Trophoblast cell (in vitro differentiated cells and primary cell): ENCODE data around the gene CNNM4.

Experiments
- DNase-seq, 2 donors: peaks; one replicate each; pipeline ENCODE4 v3.0.0-alpha.2; 2016
- H2AFZ ChIP-seq: 2 replicates; pipeline ENCODE4 v1.6.1; 2013; ENCODE audit warnings: low read length, moderate library complexity, mild to moderate bottlenecking; ENCODE audit not compliant: insufficient read depth, poor library complexity
- H2AK5ac ChIP-seq: 2 replicates; pipeline ENCODE4 v1.6.1; 2013; ENCODE audit warnings: mild to moderate bottlenecking, low read length
- H2BK120ac ChIP-seq: 2 replicates; pipeline ENCODE4 v1.6.1; 2013; ENCODE audit warnings: low read length, mild to moderate bottlenecking, moderate library complexity; ENCODE audit not compliant: insufficient read depth, poor library complexity
- H2BK12ac ChIP-seq: 2 replicates; pipeline ENCODE4 v1.6.1; 2013; ENCODE audit warnings: mild to moderate bottlenecking, low read length, moderate library complexity
- H2BK5ac ChIP-seq: 2 replicates; pipeline ENCODE4 v1.6.1; 2013; ENCODE audit warnings: low read length, low read depth, moderate library complexity, mild to moderate bottlenecking; ENCODE audit not compliant: poor library complexity
- H3K14ac ChIP-seq: 2 replicates; pipeline ENCODE4 v1.6.1; 2013; ENCODE audit warnings: mild to moderate bottlenecking, low read length
- H3K18ac ChIP-seq: 2 replicates; pipeline ENCODE4 v1.6.1; 2013; ENCODE audit warnings: mild to moderate bottlenecking, low read length
- H3K23ac ChIP-seq: 2 replicates; pipeline ENCODE4 v1.6.1; 2013; ENCODE audit warnings: low read length
- H3K27ac ChIP-seq: 2 replicates; pipeline ENCODE4 v1.5.1; 2013; ENCODE audit warnings: low read depth, mild to moderate bottlenecking, inconsistent platforms, low read length, moderate library complexity
- H3K27me3 ChIP-seq: 2 replicates; pipeline ENCODE4 v1.6.1; 2013; ENCODE audit warnings: inconsistent platforms, mild to moderate bottlenecking, low read length, moderate library complexity; ENCODE audit not compliant: insufficient read depth
- H3K36me3 ChIP-seq, 2 experiments: 1 replicate in 1 of 2; 2 replicates in 1 of 2; pipeline ENCODE4 v1.6.1; 2013; ENCODE audit warnings: low read length in 2 of 2, mild to moderate bottlenecking in 2 of 2, moderate library complexity in 1 of 2; ENCODE audit not compliant: insufficient read depth in 2 of 2, control insufficient read depth in 1 of 2
- H3K4ac ChIP-seq: 2 replicates; pipeline ENCODE4 v1.6.1; 2013; ENCODE audit warnings: low read depth, mild to moderate bottlenecking, low read length, moderate library complexity
- H3K4me1 ChIP-seq, 2 experiments: 1 replicate in 1 of 2; 2 replicates in 1 of 2; pipeline ENCODE4 v1.6.1; 2013; ENCODE audit warnings: low read length in 2 of 2, mild to moderate bottlenecking in 2 of 2, moderate library complexity in 1 of 2; ENCODE audit not compliant: insufficient read depth in 2 of 2, control insufficient read depth in 1 of 2
- H3K4me2 ChIP-seq: 2 replicates; pipeline ENCODE4 v1.6.1; 2013; ENCODE audit warnings: inconsistent platforms, mild to moderate bottlenecking, low read length, moderate library complexity
- H3K4me3 ChIP-seq: 2 replicates; pipeline ENCODE4 v1.5.1; 2013; ENCODE audit warnings: mild to moderate bottlenecking, low read depth, low read length, inconsistent platforms
- H3K79me1 ChIP-seq: one replicate; pipeline ENCODE4 v1.6.1; 2013; ENCODE audit warnings: low read length
- H3K79me2 ChIP-seq: 2 replicates; pipeline ENCODE4 v1.6.1; 2013; ENCODE audit warnings: low read length, mild to moderate bottlenecking; ENCODE audit not compliant: control insufficient read depth, insufficient read depth, poor library complexity
- H3K9ac ChIP-seq: 2 replicates; pipeline ENCODE4 v1.6.1; 2013; ENCODE audit warnings: mild to moderate bottlenecking, low read length
- H3K9me3 ChIP-seq: 2 replicates; pipeline ENCODE4 v1.6.1; 2013; ENCODE audit warnings: low read depth, mild to moderate bottlenecking, control low read depth, inconsistent platforms, low read length; ENCODE audit not compliant: insufficient read depth
- H4K12ac ChIP-seq: 2 replicates; pipeline ENCODE4 v1.6.1; 2013; ENCODE audit warnings: low read depth, mild to moderate bottlenecking, low read length, moderate library complexity
- H4K8ac ChIP-seq: 2 replicates; pipeline ENCODE4 v1.6.1; 2013; ENCODE audit warnings: low read depth, mild to moderate bottlenecking, low read length, moderate library complexity
- H4K91ac ChIP-seq: one replicate; pipeline ENCODE4 v1.6.1; 2013; ENCODE audit warnings: low read depth, mild to moderate bottlenecking, low read length, moderate library complexity
- WGBS: extraction: QIAGEN DNeasy Blood & Tissue Kit; methylation state at CpG from one replicate; pipeline ENCODE4 v1.1.7; 2013; ENCODE audit warnings: missing lambda C conversion rate; ENCODE audit not compliant: insufficient read length, insufficient coverage; ENCODE audit errors: extremely low coverage; 5-methylcytosine and 5-hydroxymethylcytosine counted together

The CNNM4 gene

DNA sequence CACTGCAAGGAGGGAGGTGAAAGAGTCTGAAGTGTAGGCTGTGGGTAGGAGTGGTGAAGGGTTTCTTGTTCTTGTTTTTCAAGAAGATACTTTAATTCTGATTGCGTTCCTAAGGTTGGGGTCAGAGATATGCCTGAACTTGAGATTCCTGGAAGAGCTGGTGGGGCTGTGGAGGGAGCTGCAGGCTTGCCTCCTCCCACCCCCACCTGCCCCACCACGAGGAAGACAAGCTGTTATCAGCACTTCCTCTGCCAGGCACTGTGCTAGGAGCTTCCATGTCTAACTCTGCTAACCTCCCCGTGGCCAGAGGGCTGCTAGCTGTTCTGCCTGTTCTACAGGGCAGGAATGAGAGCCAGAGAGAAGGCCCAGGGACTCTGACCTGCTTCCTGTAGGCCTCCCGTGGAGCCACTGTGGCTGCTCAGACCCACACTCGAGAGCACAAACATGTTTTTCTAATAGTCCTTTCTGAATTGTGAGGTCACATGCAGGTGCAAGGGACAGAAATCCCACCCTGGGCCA, 69.4 kb downstream of the CNNM4 start:
- Histone ChIP-seq H3K4me2 (no peak overlapping the region), H3K18ac (no peak overlapping the region), H2BK12ac (no peak overlapping the region), H3K9me3 (no peaks in the 10 kb centered on the region), H3K4ac (no peak overlapping the region), H4K91ac (no peak overlapping the region), H2AFZ (no peak overlapping the region), H4K12ac (no peak overlapping the region), H3K27ac (no peak overlapping the region), H3K36me3 (peaks cover 39 to 40% of the 10 kb centered on the region in 2 experiments), H3K27me3 (no peaks in the 10 kb centered on the region), H2BK120ac (no peak overlapping the region), H2AK5ac (no peak overlapping the region), H4K8ac (no peak overlapping the region), H3K79me1 (peaks cover 3% of the 10 kb centered on the region), H3K23ac (no peak overlapping the region), H3K9ac (no peak overlapping the region), H3K79me2 (no peaks in the 10 kb centered on the region), H2BK5ac (no peak overlapping the region), H3K14ac (no peak overlapping the region), H3K4me1 (peaks cover 13% of the 10 kb centered on the region in 2 experiments), H3K4me3 (no peak overlapping the region)
- DNase-seq, result no peak
- WGBS, result no CpG with 5 or more reads among the region's 5 CpGs

DNA sequence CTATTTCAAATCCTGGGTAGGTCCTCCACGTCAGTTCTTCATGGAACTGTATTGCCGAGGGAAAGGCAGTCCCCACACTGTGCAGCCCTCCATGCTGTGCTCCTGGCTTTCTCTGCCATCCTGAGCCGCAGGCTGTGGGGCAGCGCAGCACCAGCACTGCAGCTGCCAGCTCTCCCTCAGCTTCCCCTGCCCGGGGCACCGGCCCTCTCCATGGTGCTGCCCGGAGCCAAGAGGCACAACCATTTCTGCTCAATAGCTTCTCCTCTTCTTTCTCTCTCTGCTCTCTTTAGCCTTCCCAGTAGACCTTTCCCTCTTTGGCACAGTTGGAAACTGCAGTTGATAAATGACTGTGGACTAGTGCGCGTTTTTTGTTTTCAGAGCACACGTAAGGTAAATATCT, 71.0 kb downstream of the CNNM4 start:
- H4K8ac ChIP-seq, result no peak overlapping the region
- peaks cover 30% of the 10 kb centered on the region in 2 experiments for H3K36me3 ChIP-seq
- no peak overlapping the region for H3K4me2 ChIP-seq
- H4K12ac ChIP-seq, result no peak overlapping the region
- no peak overlapping the region for H2BK120ac ChIP-seq
- H3K79me1 ChIP-seq, result peaks cover 3% of the 10 kb centered on the region
- no peak overlapping the region for H3K23ac ChIP-seq
- H3K4me1 ChIP-seq, result peaks cover 13% of the 10 kb centered on the region in 2 experiments
- DNase-seq, result no peak
- H2AFZ ChIP-seq, result no peak overlapping the region
- no peak overlapping the region for H3K4ac ChIP-seq
- WGBS, result no CpG with 5 or more reads among the region's 10 CpGs
- H3K4me3 ChIP-seq, result no peak overlapping the region
- H3K79me2 ChIP-seq, result no peaks in the 10 kb centered on the region
- no peak overlapping the region for H2AK5ac ChIP-seq
- no peak overlapping the region for H4K91ac ChIP-seq
- no peaks in the 10 kb centered on the region for H3K9me3 ChIP-seq
- no peak overlapping the region for H3K9ac ChIP-seq
- H2BK12ac ChIP-seq, result no peak overlapping the region
- H3K14ac ChIP-seq, result no peak overlapping the region
- no peak overlapping the region for H3K18ac ChIP-seq
- no peak overlapping the region for H3K27ac ChIP-seq
- H3K27me3 ChIP-seq, result no peaks in the 10 kb centered on the region
- no peak overlapping the region for H2BK5ac ChIP-seq

GRCh38 chr2:96832408-96832753, 71.7 kb downstream of the CNNM4 start:
- Histone ChIP-seq H3K4me1 (peaks cover 13% of the 10 kb centered on the region in 2 experiments), H3K4me3 (no peak overlapping the region), H3K23ac (no peak overlapping the region), H3K79me2 (no peaks in the 10 kb centered on the region), H4K8ac (no peak overlapping the region), H4K91ac (peak overlapping the region; percentile 3), H3K4ac (no peak overlapping the region), H2BK120ac (no peak overlapping the region), H3K9me3 (no peaks in the 10 kb centered on the region), H2BK12ac (no peak overlapping the region), H3K4me2 (peak overlapping the region; percentile 17), H2AFZ (no peak overlapping the region), H3K27ac (peak overlapping the region; percentile 29), H3K27me3 (no peaks in the 10 kb centered on the region), H3K18ac (no peak overlapping the region), H4K12ac (no peak overlapping the region), H2AK5ac (no peak overlapping the region), H3K36me3 (peaks cover 26% of the 10 kb centered on the region in 2 experiments), H3K9ac (no peak overlapping the region), H3K14ac (no peak overlapping the region), H3K79me1 (peaks cover 3% of the 10 kb centered on the region), H2BK5ac (no peak overlapping the region)
- no CpG with 5 or more reads among the region's 11 CpGs for WGBS
- no peak for DNase-seq

GRCh38 chr2:96832754-96833507, 72.2 kb downstream of the CNNM4 start:
- DNase-seq, result peak; percentile 96 to 98
- WGBS, result no CpG with 5 or more reads among the region's 18 CpGs
- Histone ChIP-seq H3K4me2 (peak overlapping the region; percentile 52), H3K23ac (no peak overlapping the region), H3K79me1 (peaks cover 7% of the 10 kb centered on the region), H3K18ac (no peak overlapping the region), H3K4me1 (peaks cover 18 to 19% of the 10 kb centered on the region in 2 experiments), H3K4ac (no peak overlapping the region), H3K9me3 (no peaks in the 10 kb centered on the region), H3K27me3 (no peaks in the 10 kb centered on the region), H3K79me2 (no peaks in the 10 kb centered on the region), H2BK12ac (peak overlapping the region; percentile 44), H3K14ac (no peak overlapping the region), H4K8ac (peak overlapping the region; percentile 34), H4K12ac (no peak overlapping the region), H2AK5ac (no peak overlapping the region), H2AFZ (no peak overlapping the region), H3K9ac (no peak overlapping the region), H3K4me3 (no peak overlapping the region), H2BK120ac (no peak overlapping the region), H4K91ac (no peak overlapping the region), H3K36me3 (peaks cover 21% of the 10 kb centered on the region in 2 experiments), H3K27ac (peak overlapping the region; percentile 58), H2BK5ac (no peak overlapping the region)
